IMR-90 (cell line): Measurements from ENCODE around the gene RBFOX2. TPM values are rescaled to one million over a fixed set of nuclear protein-coding genes. Genes with fewer than 3 reads are reported as not detected.

Experiments
- ATAC-seq: fragments of 200-7000 bp; cut with Tn5 transposase; 2 replicates; pipeline ENCODE4 v1.9.1; 2020; ENCODE audit warnings: low read depth, mild to moderate bottlenecking, moderate library complexity
- BruUV-seq: library from RNA; stranded (reverse); fragments of 400-500 nt; replicated peaks from 2 replicates; lab custom pipeline; 2021; lab: Mats Ljungman, UMichigan
- CTCF ChIA-PET: fragments of 300-600 bp; formaldehyde crosslinking; extraction: SDS; loops from one replicate; lab custom pipeline; 2021; ENCODE audit warnings: antibody characterized with exemption; lab: Yijun Ruan, JAX
- POLR2A ChIA-PET: fragments of 300-600 bp; sonication (Branson Sonifier 250); formaldehyde crosslinking; loops from one replicate; lab custom pipeline; 2022; ENCODE audit warnings: antibody characterized with exemption; ENCODE audit not compliant: unreplicated experiment; lab: Charles Lee
- DNase-seq: peaks from one replicate; pipeline ENCODE4 v3.0.0; 2013
- H2AFZ ChIP-seq: replicated peaks from 2 replicates; pipeline ENCODE3; 2013; ENCODE audit warnings: low read length, mild to moderate bottlenecking; ENCODE audit not compliant: poor library complexity
- H2AK5ac ChIP-seq: 2 replicates; pipeline ENCODE4 v1.6.1; 2013; ENCODE audit warnings: low read depth, low read length, inconsistent platforms
- H2AK9ac ChIP-seq: replicated peaks from 2 replicates; pipeline ENCODE3; 2013; ENCODE audit warnings: mild to moderate bottlenecking, low read depth, low read length, moderate library complexity; ENCODE audit not compliant: poor library complexity
- H2BK120ac ChIP-seq: 2 replicates; pipeline ENCODE4 v1.6.1; 2013; ENCODE audit warnings: low read depth, low read length, inconsistent platforms
- H2BK15ac ChIP-seq: 3 replicates; pipeline ENCODE4 v1.6.1; 2013; ENCODE audit warnings: low read depth, low read length, inconsistent platforms
- H2BK20ac ChIP-seq: 2 replicates; pipeline ENCODE4 v1.6.1; 2013; ENCODE audit warnings: low read depth, mild to moderate bottlenecking, inconsistent platforms, low read length, moderate library complexity
- H2BK5ac ChIP-seq: 2 replicates; pipeline ENCODE4 v1.6.1; 2013; ENCODE audit warnings: mild to moderate bottlenecking, low read depth, low read length, inconsistent platforms; ENCODE audit not compliant: poor library complexity, severe bottlenecking
- H3K14ac ChIP-seq: replicated peaks from 2 replicates; pipeline ENCODE4 v1.6.1; 2013; ENCODE audit warnings: low read depth, low read length, inconsistent platforms
- H3K18ac ChIP-seq: 2 replicates; pipeline ENCODE4 v1.6.1; 2013; ENCODE audit warnings: low read depth, low read length, control low read depth
- H3K23ac ChIP-seq: 2 replicates; pipeline ENCODE4 v1.6.1; 2013; ENCODE audit warnings: low read depth, low read length, inconsistent platforms
- H3K27ac ChIP-seq: 2 replicates; pipeline ENCODE4 v1.5.1; 2013; ENCODE audit warnings: mild to moderate bottlenecking, control low read depth, low read length; ENCODE audit not compliant: insufficient read depth
- H3K27me3 ChIP-seq: 2 replicates; pipeline ENCODE4 v1.6.1; 2013; ENCODE audit warnings: low read length; ENCODE audit not compliant: control insufficient read depth, insufficient read depth
- H3K36me3 ChIP-seq: 2 replicates; pipeline ENCODE4 v1.6.1; 2013; ENCODE audit warnings: low read length, mixed read lengths; ENCODE audit not compliant: control insufficient read depth, insufficient read depth
- H3K4ac ChIP-seq: 2 replicates; pipeline ENCODE4 v1.6.1; 2013; ENCODE audit warnings: low read depth, low read length, inconsistent platforms
- H3K4me1 ChIP-seq: 2 replicates; pipeline ENCODE4 v1.6.1; 2013; ENCODE audit warnings: low read length, mixed read lengths; ENCODE audit not compliant: control insufficient read depth, insufficient read depth
- H3K4me2 ChIP-seq: 2 replicates; pipeline ENCODE4 v1.6.1; 2013; ENCODE audit warnings: low read depth, mild to moderate bottlenecking, control low read depth, low read length, moderate library complexity
- H3K4me3 ChIP-seq: 2 replicates; pipeline ENCODE4 v1.5.1; 2013; ENCODE audit warnings: low read depth, mild to moderate bottlenecking, control low read depth, low read length, moderate library complexity; ENCODE audit not compliant: insufficient read depth
- H3K56ac ChIP-seq: 2 replicates; pipeline ENCODE4 v1.6.1; 2013; ENCODE audit warnings: low read length, inconsistent platforms; ENCODE audit not compliant: insufficient read depth; ENCODE audit errors: extremely low read depth
- H3K79me1 ChIP-seq, 2 experiments: 2 replicates each; pipeline ENCODE4 v1.6.1; 2013; ENCODE audit warnings: low read length in 2 of 2, inconsistent platforms in 1 of 2, low read depth in 1 of 2
- H3K9ac ChIP-seq: 2 replicates; pipeline ENCODE4 v1.6.1; 2013; ENCODE audit warnings: low read depth, low read length, control low read depth
- H3K9me1 ChIP-seq: 2 replicates; pipeline ENCODE4 v1.6.1; 2013; ENCODE audit warnings: low read length, inconsistent platforms; ENCODE audit not compliant: insufficient read depth
- H3K9me3 ChIP-seq: 2 replicates; pipeline ENCODE4 v1.6.1; 2013; ENCODE audit warnings: low read length; ENCODE audit not compliant: control insufficient read depth, insufficient read depth
- H4K20me1 ChIP-seq: 2 replicates; pipeline ENCODE4 v1.6.1; 2013; ENCODE audit warnings: low read length, inconsistent platforms; ENCODE audit not compliant: insufficient read depth
- H4K5ac ChIP-seq: 2 replicates; pipeline ENCODE4 v1.6.1; 2013; ENCODE audit warnings: mild to moderate bottlenecking, low read depth, low read length, control low read depth
- H4K8ac ChIP-seq, 2 experiments: 2 replicates each; pipeline ENCODE4 v1.6.1; 2013; ENCODE audit warnings: low read depth in 2 of 2, low read length in 2 of 2, control low read depth in 1 of 2, inconsistent platforms in 1 of 2
- H4K91ac ChIP-seq: 2 replicates; pipeline ENCODE4 v1.6.1; 2013; ENCODE audit warnings: low read depth, low read length, inconsistent platforms; ENCODE audit not compliant: insufficient read depth
- WGBS, 2 experiments: methylation state at CpG; one replicate each; pipeline versions ENCODE4 v1.1.5 to v1.1.7; 2013; ENCODE audit warnings: missing lambda C conversion rate in 2 of 2; ENCODE audit not compliant: insufficient read length in 1 of 2; ENCODE audit errors: extremely low coverage in 2 of 2; 5-methylcytosine and 5-hydroxymethylcytosine counted together
- dilution Hi-C: fragments of 300-500 bp; cut with HindIII; formaldehyde crosslinking; loops from one replicate; pipeline ENCODE4 v1.14.3; 2018; ENCODE audit warnings: low sequenced_read_pairs; ENCODE audit not compliant: unreplicated experiment
- in situ Hi-C: fragments of 300-500 bp; cut with MboI; formaldehyde crosslinking; loops from 3 replicates; pipeline ENCODE4 v1.14.3; 2019; ENCODE audit warnings: low sequenced_read_pairs, inconsistent platforms, mixed read lengths
- intact Hi-C: fragments of 100-400 bp; cut with micrococcal nuclease; formaldehyde crosslinking; loops from 2 replicates; pipeline ENCODE4 v1.10.0; 2022
- polyA plus RNA-seq, 3 experiments: library from polyadenylated mRNA; depleted of rRNA; stranded (reverse); fragments of >200 nt; gene quantifications; 2 replicates each; pipeline ENCODE4 v1.2.3, GENCODE V29; 2012; ENCODE audit warnings: low replicate concordance in 1 of 3
- total RNA-seq: library from RNA; depleted of rRNA; stranded (reverse); fragments of >200 nt; gene quantifications from 2 replicates; pipeline ENCODE4 v1.2.3, GENCODE V29; 2012
- TF ChIP-seq, protein P1 (sequence below): fragments of 150-350 bp; IDR thresholded peaks from 2 replicates; pipeline ENCODE4 v1.6.1; 2016; ENCODE audit warnings: low read depth, mild to moderate bottlenecking, low read length, moderate library complexity, borderline replicate concordance

The RBFOX2 gene
- total and polyA plus RNA-seq, 2 of the 4 experiments (the other 2 are of a cell fraction) = 146 to 178 TPM

DNA sequence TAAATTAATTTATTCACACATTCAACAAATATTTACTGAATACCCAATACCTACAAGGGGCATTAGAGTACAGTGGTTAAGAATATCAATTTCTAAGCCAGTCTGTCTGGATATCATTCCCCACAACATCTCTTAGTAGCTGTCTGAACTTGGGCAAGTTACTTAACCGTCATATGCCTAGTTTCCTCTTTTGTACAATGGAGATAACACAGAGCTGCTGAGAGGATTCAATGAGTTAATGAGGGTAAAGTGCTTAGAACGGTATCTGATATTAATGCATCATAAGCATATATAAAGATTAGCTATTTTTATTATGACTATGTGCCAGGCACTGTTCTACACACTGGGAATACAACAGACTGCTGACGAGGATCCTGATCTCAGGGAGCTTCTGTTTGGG lies 194.6 kb downstream of the RBFOX2 start:
- ChIA-PET CTCF (no interaction called here), POLR2A (no interaction called here)
- no peak overlapping the region; the same call in 1 of the 2 replicates for H4K91ac ChIP-seq
- in situ Hi-C loops = loop anchor here (10.0 kb wide), 2 partner anchors 199 to 399 kb away; no protein-coding TSS in a partner anchor
- intact Hi-C loops = no loop called here
- no peaks in the 10 kb centered on the region for H3K27me3 ChIP-seq
- no peak for ATAC-seq
- H3K14ac ChIP-seq = peak overlapping the region; percentile 66; the same call in 1 of the 2 replicates
- no peak overlapping the region for H2AFZ ChIP-seq
- no TSS peak for BruUV-seq
- H3K9ac ChIP-seq = no peak overlapping the region
- 0 out of 2 replicates have a peak overlapping the region, but pooled peaks have one; percentile 20 for H2BK120ac ChIP-seq
- peak overlapping the region; percentile 59; the same call in 1 of the 2 replicates for H3K27ac ChIP-seq
- 0 out of 2 replicates have a peak overlapping the region, but pooled peaks have one; percentile 10 for H3K56ac ChIP-seq
- peak overlapping the region; percentile 72; the same call in 1 of the 2 replicates for H3K23ac ChIP-seq
- peak overlapping the region; percentile 98 for H3K4me2 ChIP-seq
- H2BK15ac ChIP-seq = peak overlapping the region; percentile 37; the same call in 1 of the 3 replicates
- H4K20me1 ChIP-seq = peaks cover 62% of the 10 kb centered on the region
- peaks cover 9 to 66% of the 10 kb centered on the region in 2 experiments; a peak in 3 of 4 replicates for H3K79me1 ChIP-seq
- no peak overlapping the region for H2AK9ac ChIP-seq
- no CpG with 5 or more reads among the region's 3 CpGs for WGBS, 2 experiments
- TF ChIP-seq, protein P1, sequence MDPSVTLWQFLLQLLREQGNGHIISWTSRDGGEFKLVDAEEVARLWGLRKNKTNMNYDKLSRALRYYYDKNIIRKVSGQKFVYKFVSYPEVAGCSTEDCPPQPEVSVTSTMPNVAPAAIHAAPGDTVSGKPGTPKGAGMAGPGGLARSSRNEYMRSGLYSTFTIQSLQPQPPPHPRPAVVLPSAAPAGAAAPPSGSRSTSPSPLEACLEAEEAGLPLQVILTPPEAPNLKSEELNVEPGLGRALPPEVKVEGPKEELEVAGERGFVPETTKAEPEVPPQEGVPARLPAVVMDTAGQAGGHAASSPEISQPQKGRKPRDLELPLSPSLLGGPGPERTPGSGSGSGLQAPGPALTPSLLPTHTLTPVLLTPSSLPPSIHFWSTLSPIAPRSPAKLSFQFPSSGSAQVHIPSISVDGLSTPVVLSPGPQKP = no peak
- H3K9me3 ChIP-seq = no peaks in the 10 kb centered on the region
- H2BK5ac ChIP-seq = peak overlapping the region; percentile 96
- H3K9me1 ChIP-seq = peaks cover 11% of the 10 kb centered on the region
- H4K5ac ChIP-seq = no peak overlapping the region
- DNase-seq = no peak
- peaks cover 2% of the 10 kb centered on the region; the same call in 1 of the 2 replicates for H3K36me3 ChIP-seq
- H3K4me1 ChIP-seq = peaks cover 11% of the 10 kb centered on the region
- dilution Hi-C loops = no loop called here
- H4K8ac ChIP-seq = 0 out of 4 replicates have a peak overlapping the region, but pooled peaks of 1 of the 2 experiments have one; percentile 47
- H3K4ac ChIP-seq = peak overlapping the region; percentile 56; the same call in 1 of the 2 replicates
- H3K4me3 ChIP-seq = no peak overlapping the region
- no peak overlapping the region for H3K18ac ChIP-seq
- no peak overlapping the region for H2BK20ac ChIP-seq
- peak overlapping the region; percentile 27; the same call in 1 of the 2 replicates for H2AK5ac ChIP-seq
